ENCODE measurements around the gene COX19. TPM values are rescaled to one million over a fixed set of nuclear protein-coding genes. Genes with fewer than 3 reads are reported as not detected.

The COX19 gene, protein sequence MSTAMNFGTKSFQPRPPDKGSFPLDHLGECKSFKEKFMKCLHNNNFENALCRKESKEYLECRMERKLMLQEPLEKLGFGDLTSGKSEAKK
- total RNA-seq (2014; rRNA removed; shearing (Covaris generic)) = 8.9 and 11.5 TPM in 2 replicates

DNA sequence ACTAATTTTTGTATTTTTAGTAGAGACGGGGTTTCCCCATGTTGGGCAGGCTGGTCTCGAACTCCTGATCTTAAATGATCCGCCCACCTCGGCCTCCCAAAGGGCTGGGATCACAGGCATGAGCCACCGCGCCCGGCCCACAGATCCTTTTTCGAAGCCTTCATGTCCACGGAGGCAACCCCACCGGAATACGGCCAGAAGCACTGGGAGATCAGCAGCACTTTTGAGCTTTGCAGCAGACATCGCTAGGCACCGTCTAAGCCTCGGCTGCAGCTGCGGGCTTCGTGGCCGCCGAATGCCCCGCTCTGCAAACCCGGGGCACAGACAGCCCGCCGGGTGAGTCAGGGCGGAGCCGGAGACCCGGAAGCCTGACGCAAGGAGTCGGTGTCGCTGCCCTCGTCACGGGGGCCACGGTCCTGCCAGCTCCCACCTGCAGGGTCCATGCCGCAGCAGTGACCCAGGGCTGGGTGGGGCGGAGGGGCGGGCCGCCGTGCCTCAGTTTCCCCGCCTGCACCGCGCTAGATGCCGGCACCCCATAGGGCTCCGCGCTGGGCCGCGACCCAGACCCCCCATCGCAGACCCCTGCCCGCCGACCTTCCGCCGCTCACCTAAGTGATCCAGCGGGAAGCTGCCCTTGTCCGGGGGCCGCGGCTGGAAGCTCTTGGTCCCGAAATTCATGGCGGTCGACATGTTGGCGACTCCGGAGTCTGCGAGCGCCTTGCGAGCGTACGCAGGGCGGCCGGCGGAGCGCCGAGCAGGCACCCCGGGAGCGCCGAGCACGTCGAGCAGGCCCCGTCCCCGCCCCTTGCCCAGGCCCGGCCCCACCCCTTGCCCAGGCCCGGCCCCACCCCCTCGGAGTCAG, at the start of gene COX19:
Gene COX19 (minus strand): TSS at position 730 of the 862 bp plus-strand sequence. CDS start 40 bp downstream, at position 690.
- peak; percentile 95 for DNase-seq (ENCODE audit: low read depth)

DNA sequence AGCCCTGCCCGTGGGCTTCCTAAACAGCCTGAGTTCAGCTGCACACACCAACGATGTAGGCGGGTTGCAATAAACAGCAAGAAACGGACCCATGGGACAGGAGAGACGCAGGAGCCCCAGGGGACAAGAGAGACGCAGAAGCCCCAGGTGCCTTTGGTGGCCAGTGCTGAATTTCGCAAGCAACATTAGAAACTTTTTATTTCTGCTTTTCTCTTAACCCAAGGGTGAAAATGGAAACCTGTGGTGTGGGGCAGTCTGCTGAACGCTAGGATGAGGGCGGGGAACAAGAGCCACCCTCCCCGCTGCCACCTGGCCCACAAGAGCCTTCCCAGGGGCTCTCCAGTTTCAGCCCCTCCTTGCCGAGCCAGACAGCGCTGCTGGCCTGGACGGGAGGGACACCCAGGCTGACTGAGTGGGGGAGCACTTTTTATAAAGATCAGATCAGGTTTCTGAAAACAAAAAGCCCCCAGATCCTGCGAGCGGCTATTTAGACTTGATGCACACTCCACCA, 49.0 kb upstream of the COX19 start:
- no peak for DNase-seq (ENCODE audit: low read depth)

DNA sequence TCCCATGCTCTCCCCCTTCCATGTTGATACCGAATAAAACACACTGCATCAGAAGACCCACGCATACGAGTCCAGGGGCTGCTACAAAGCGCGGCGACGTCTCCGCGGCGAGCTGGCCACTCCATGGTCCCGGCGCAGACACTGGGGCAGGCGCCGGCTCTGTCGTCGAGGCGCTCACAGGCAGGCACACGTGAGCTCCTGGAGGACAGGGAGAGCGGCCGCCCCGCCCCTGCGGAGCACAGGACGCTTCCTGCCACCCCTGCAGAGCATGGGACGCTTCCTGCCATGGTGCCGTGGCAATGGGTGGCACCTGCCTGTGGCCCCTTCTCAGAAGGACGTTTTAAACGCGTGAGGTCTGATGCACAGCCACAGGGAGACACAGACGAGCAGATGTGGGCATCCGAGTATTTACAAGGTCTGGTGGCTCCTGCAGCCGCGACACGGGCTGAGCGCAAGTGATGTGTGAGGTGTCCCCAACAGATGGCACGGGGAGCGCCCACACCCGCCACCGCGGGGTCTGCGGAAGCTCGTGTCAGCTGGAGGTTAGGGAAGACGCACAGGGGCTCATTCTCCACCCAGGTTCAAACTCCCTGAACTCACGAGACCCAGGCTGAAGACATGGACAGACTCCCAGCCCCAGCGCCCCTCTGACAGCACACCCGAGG, 47.6 kb upstream of the COX19 start:
- no peak for DNase-seq (ENCODE audit: low read depth)

DNA sequence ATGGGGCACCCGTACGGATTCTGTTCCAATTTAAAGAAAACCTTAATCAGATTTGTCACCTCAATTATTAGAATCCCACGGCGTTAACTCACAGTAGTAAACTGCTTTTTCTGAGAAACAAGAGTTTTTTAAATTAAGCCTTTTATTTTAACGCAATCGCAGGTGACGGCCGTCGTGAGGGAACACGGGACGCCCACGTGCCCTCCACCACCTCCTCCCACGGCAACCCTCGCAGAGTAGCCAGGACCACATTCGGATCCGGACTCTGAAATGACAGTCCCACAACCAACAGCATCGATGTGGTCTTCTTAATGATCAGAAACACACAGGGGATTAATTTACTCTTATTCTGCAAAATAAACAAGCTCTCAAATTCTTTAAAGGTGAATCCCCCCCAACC, 47.0 kb upstream of the COX19 start:
- DNase-seq (ENCODE audit: low read depth) = no peak

DNA sequence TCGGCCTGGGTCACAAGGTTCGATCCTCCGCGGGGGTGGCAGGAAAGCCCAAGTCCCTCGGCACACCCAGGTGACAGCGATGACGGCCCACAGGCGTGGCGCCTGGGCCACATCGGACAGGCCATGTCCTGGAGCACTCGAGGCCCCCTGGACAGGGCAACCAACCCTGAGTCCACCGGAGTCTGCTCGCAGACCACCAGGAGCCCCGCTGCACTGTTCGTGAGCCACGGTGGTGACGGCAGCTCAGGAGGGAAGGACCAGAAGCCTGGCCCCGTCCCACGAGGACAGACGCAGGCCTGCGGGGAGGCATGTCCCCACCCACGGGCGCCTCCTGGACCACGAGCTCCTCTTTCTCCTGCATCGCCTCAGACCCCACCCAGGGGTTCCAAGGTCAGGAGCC, 46.6 kb upstream of the COX19 start:
- no peak for DNase-seq (ENCODE audit: low read depth)

DNA sequence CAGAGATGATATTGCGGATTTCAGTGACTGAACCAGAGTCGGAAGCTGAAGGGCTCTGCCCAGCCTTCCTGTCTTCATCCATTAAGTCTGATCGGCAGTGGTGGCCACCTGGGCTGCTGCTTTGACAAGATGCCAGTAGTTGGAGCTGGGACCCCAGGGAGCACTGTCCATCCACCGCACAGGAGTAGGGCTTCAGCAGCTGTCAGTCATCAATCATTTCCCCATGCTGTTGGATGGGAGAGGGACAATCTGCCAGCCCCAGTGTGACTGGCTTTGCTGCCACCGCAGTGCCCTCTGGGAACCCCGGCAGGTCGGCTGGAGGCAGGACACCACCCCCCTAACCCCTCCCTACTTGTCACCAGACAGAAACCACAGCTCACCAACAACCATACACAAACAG, 46.0 kb upstream of the COX19 start:
- no peak for DNase-seq (ENCODE audit: low read depth)

DNA sequence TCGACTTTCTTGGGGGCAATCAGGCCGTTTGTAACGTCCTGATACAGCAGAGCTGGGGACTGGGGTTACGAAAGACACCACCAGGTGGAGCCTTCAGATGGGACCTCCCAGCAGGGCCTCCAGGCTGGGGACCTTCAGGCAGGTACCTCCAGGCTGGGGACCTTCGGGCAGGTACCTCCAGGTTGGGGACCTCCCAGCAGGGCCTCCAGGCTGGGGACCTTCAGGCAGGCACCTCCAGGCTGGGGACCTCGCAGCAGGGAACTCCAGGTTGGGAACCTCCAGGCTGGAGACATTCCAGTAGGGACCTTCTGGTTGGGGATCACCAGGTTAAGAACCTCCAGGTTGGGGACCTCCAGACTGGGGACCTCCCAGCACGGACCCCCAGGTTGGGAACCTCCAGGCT, 45.5 kb upstream of the COX19 start:
- no peak for DNase-seq (ENCODE audit: low read depth)

DNA sequence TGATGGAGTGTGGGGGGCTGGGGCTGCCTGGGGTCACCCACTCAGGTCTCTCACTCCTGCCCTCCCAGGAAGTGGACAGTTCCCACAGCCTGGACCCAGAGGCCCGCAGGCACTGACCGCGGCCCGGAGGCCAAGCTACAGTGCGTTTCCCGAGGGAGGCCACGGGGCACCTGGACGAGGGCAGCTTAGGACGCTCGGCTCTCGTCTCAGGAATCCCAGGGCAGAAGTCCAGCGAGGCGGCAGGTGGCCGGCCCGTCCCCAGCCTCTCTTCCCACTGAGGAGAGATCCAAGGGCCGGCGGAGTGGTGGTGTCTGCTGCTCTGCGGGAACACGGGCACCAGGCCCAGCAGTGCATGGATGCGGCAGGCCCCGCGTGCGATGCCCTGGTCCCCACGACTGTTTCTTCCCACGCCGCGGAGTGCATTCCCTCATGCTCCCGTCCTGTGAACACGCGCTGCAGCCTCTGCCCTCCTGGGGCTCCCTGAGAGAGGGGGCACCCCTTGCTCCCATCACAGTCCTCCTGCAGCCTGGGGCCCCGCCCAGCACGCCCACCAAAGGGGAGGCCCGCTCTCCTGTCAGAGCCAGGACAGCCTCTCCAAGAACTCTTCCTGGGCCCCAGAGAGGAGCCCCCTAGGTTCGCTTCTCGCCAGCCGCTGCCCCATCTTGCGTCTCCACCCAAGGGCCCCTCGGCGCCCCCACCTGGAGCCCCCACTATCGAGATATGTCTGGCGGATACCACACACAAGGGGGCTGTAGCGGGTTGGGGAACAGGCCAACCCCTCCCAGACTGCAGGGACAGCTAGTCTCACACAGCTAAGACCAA, 44.7 kb upstream of the COX19 start:
- no peak for DNase-seq (ENCODE audit: low read depth)

DNA sequence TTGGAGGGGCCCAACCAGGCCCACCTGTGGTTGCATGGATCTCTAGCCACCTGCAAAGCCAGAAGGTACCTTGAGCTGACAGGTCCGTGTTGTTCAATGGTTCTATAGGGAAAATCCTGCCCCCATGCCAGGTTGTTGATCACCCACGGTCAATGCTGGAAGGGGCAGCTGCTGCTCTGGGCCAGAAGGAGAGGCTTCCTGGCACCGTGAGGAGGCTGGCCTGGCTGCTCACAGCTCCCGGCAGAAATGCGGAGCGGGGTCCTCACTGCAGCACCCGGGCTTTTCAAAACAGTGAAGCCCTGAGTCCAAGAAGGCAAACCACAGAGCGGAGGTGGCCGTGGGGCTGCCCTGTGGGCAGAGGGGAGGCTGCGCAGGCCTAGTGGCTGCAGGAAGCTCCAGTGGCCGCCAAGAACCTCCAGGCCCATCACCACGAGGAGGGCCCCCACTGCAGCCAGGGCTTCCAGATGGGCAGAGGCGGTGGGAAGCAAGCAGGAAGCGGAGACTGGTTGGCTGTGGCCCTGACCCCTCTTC, 44.0 kb upstream of the COX19 start:
- no peak for DNase-seq (ENCODE audit: low read depth)

DNA sequence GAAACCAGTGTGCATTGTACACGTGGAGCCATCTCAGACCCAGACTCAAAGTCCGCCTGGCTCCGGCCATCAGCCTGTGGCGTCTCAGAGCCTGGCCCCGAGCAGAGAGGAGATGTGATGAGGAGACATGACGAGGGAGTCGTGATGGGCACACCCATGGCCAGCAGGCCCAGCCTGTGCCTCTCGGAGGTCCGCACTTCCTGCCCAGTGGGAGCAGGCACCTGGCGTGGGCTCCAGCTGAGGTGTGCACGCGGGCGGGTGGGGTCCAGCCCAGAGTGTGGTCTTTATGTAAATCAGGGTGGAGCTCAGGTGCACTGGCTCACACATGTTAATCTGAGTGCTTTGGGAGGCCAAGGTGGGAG, 43.0 kb upstream of the COX19 start:
- no peak for DNase-seq (ENCODE audit: low read depth)

DNA sequence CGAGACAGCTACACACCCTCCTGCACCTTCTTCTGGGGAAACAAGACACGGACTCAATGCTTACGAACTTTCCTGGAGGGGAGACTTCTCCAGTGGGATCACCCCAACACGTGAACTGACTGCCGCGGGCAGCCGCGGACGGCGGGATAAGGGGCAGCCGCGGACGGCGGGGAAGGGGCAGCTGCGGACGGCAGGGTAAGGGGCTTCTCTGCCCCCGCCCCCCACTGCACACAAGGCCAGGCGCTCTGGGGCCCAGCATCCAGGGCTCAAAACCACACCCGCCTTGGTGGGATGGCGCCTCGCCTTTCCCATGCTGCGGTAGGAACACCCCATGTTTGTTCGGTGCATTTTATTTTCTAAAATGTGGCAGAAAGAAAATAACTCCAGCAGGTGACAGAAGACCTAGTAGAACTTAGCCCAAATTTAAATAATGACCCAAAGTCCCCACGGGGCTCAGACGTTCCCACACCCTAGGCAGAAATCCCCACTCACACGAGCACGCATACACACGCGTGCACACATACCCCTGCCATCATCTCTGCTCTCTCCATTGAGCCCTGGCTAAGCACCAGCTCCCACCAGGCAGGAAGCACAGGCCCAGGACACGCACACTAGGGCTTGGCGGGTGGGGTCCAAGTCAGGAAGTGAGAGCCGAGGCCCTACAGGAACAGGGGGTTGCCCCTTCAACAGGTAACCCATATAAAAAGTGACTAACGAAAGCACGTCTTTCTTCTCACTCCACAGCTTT, 42.4 kb upstream of the COX19 start:
- DNase-seq (ENCODE audit: low read depth) = no peak

DNA sequence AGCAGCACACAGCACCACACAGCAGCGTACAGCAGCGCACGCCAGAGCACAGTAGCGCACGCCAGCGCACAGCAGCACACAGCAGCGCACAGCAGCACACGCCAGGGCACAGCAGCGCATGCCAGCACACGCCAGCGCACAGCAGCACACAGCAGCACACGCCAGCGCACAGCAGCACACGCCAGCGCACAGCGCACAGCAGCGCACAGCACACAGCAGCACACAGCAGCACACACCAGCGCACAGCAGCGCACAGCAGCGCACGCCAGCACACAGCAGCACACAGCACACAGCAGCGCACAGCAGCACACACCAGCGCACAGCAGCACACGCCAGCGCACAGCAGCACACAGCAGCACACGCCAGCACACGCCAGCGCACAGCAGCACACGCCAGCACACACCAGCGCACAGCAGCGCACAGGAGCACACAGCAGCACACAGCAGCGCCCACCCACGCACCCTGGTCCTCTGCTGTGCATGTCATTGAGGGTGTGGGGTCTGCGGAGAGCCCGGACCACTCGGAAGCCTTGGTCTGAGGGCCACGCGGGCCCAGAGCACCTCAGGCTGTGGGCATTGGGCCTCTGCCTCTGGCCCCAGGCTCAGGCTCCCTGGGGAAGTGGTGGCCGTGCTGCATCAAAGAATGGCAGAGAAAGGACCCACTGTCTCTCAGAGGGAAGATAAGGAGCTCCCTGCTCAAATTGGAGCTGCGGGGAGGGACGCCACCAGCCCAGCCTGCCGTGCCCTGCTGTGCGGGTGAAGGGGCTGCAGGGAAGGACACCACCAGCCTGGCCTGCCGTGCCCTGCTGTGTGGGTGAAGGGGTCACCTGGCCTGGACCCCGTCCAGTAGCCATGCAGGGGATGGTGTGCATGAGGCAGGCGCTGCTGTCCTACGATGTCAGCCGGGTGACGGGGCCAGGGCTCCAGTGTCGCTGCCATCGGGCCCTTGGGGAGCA, 41.5 kb upstream of the COX19 start:
- no peak for DNase-seq (ENCODE audit: low read depth)

DNA sequence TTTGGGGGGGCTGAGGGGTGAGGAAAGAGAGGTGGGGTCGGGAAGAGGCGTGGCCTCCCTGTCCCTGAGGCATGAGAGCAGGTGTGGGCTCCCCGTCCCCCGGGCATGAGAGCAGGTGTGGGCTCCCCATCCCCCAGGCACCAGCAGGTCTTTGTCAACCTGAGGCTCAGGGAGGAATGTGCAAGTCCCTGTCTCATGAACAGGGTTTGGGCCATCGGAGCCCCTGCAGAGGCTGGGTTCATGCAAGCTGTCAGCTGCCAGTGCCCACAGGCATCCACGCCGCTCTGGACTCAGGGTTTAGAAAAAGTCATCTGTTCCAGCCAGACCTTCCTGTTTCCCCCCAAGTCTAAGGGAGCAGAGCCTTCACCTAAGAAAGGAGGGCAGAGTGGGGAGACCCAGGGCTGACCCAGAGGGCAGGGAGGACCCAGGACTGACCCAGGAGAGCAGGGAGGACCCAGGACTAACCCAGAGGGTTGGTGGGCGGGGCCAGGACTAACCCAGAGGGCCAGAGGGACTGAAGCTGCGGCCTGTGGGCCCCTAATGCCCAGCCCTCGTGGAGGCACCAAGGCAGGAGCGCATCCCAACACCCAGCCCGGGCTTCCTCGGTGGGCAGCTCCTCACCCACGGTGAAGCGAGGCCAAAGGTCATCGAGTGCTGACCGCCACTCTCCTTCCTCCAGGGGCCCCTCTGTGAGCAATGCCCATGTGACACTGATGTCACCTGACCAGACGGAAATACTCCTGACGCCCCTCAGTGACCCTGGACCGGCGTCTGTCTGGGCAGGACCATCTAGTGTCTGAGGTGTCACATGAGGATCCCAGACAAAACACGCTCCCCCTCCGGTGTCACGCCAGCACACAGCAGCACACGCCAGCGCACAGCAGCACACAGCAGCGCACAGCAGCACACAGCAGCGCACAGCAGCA, 40.1 kb upstream of the COX19 start:
- DNase-seq (ENCODE audit: low read depth) = no peak

DNA sequence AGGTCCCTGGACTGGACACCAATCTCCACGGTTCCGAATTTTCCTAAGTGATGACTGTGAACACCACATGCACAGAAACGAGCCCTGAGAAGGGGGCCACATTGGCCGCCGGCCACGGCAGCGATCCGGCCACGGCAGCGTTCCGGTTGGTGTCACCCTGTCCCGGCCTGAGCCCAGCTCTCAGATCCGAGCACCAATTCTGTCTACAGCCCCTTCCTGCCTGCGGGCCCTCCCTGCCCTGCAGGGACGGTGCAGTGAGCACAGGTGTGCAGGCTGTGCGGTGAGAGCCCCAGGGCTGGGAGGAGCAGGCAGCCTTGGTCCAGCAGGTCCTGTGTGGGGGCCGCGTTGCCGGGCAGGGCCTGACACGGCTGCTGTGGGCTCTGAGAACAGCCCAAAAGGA, 39.3 kb upstream of the COX19 start:
- no peak for DNase-seq (ENCODE audit: low read depth)

DNA sequence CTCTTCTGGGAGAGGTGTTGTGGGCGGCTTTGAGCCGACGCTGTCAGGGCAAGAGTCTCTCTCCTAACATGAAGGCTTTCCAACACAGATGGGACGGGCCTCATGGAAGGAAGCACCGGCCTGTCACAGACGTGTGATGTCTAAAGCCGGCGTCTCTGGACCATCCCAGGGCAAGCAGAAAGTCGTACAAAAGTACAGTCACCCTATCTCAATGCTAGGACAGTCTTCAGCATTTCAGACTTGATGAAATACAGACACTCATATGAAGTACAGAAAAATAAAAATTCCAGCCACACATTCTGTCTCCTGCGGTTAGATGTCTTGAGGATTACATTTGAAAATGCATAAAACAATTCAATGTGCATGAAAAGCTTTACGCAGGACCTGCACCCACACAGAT, 38.2 kb upstream of the COX19 start:
- DNase-seq (ENCODE audit: low read depth) = no peak

DNA sequence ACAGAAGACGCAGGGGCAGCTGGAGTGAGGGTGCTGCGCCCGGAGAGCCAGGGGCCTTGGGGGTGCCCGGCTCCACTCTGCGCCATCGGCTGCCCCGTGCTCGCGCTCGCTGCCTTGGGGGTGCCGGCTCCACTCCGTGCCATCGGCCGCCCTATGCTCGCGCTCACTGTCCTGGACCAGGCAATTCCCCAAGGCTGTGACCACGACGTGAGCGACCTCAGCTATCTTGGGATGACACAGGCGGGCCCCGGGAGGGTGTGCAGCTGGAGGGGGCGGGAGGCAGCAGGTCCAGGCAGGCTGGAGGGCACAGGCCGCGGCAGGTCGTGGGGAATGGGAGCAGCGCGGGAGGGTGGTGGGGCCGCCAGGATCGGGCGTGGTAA, 37.4 kb upstream of the COX19 start:
- no peak for DNase-seq (ENCODE audit: low read depth)

DNA sequence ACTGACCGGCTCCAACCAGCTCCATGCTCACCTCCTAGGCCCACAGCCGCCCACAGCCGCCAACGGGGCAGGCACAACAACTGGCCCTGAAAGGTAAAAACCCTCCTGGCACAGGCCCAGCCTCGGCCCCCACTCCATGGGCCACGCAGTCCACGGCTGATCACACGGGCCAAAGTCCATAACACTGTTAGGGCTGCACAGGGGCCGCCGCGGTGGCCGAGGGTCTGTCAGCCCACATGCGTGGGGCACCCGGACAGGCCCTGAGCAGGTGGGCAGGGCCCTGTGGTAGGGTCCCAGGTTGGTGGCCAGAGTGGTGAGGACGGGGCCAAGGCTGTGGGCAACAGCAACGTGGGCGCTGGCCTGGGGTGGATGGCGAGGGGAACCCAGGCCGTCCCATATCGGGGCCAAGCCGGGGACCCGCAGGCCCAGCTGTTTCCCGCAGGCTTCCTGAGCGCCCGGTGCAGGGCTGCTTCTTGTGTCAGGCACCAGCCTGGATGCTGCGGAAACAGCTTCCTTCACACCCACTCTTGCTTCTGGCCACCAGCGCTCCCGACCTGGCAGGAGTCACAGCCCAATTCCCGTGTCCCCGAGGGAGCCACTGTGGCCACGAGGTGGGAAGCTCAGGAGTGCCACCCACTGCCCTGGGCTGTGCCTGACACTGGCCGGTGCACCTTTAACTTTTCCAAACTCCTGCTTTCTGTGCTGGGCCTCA, 36.8 kb upstream of the COX19 start:
- no peak for DNase-seq (ENCODE audit: low read depth)
